GM18867 (cell line): ENCODE results near the gene CAVIN2.
"Not testable (repeated sequence)": the region's sequence is repeated elsewhere in the genome, so short reads cannot be mapped to it uniquely, and the experiment has no call there.

Experiments used
- ATAC-seq: cut with Tn5 transposase; IDR thresholded peaks from one replicate; pipeline ENCODE4 v1.9.1; 2021; ENCODE audit warnings: mild to moderate bottlenecking, moderate library complexity; ENCODE audit not compliant: unreplicated experiment

The CAVIN2 gene

GRCh38 chr2:191806396-191806795, 40.5 kb downstream of the CAVIN2 start:
- ATAC-seq: no peak

- no peak for ATAC-seq
These were observed 42.1 kb downstream of the CAVIN2 start for GRCh38 chr2:191804766-191805165.

GRCh38 chr2:191803007-191803406, 43.9 kb downstream of the CAVIN2 start:
- ATAC-seq: no peak

DNA sequence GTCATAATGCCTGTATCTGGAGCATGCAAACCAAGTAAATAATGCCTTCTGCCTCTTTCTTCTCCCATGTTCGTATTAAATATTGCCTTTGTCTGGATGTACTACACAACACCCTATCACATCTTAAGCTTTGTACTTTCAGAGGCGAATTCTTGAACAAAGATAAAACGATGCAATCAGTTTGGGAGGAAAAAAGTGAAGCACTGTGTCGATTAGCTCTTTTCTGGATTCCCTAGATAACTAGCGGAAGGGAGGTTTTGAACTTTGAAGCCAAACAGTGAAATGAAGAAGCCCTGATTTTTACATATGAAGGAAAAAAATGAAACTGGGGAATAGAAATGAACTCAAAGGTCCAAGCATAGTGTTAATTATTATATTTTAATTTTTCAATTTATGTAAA, 44.7 kb downstream of the CAVIN2 start:
- ATAC-seq: no peak

DNA sequence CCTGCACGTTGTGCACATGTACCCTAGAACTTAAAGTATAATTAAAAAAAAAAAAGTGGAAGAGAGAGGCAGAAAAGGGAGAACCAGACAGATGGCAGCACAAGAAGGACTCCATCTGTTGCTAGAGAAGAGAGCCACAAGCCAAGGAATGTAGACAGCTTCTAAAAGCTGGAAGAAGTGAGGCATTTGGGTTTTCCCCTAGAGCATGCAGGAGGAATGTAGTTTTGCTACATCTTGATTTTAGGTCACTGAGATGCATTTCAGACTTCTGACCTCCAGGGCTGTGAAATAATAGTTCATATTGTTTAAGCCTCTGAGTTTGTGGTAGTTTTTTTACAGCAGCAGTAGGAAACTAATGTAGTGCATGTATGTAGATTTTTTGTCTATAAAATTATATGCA, 46.0 kb downstream of the CAVIN2 start:
- ATAC-seq: no peak

GRCh38 chr2:191799526-191799925, 47.4 kb downstream of the CAVIN2 start:
- no peak for ATAC-seq

GRCh38 chr2:191797942-191798876, 48.7 kb downstream of the CAVIN2 start:
- ATAC-seq: no peak

GRCh38 chr2:191797500-191797899, 49.4 kb downstream of the CAVIN2 start:
- ATAC-seq: no peak

DNA sequence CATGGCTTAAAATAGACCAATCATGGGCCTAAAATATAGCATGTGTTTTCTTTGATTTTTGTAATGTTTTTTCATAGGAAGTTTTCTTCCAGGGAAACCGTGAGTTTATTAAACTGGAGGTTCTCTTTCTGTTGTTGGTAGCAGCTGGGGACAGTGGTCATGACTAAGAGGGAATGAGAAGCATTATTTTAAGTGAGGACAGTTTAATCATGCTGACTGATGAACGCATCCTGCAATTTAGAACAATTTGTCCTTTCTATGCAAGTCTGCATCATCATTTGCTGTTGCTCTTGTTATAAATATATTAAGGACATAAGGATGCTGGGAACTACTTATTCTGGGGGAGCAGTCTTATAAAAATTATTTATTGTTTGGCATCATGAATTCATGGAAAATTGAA, 51.2 kb downstream of the CAVIN2 start:
- no peak for ATAC-seq

GRCh38 chr2:191791953-191792560, 54.8 kb downstream of the CAVIN2 start:
- peak; percentile 46 for ATAC-seq

- ATAC-seq: no peak
These were observed 56.2 kb downstream of the CAVIN2 start for GRCh38 chr2:191790737-191791136.

GRCh38 chr2:191789796-191790195, 57.1 kb downstream of the CAVIN2 start:
- ATAC-seq: no peak

DNA sequence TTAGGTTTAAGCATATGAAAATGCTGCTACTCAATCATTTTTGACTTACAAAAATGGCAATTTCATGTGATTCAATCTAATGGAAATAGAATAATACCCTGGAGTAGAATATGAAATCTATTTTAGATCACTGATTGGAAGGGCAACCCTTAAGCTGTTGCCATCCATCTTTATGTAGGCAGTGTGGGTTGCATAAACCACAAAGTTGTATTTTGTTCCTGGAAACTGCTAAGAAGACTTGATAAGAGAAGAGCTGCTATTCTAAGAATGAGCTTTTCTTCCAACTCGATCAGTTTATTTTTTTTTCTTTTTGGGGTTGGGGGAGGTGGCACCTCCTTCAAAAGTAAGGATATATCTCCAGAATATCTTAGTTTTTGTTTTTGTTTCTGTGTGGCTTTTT, 60.2 kb downstream of the CAVIN2 start:
- ATAC-seq: no peak

DNA sequence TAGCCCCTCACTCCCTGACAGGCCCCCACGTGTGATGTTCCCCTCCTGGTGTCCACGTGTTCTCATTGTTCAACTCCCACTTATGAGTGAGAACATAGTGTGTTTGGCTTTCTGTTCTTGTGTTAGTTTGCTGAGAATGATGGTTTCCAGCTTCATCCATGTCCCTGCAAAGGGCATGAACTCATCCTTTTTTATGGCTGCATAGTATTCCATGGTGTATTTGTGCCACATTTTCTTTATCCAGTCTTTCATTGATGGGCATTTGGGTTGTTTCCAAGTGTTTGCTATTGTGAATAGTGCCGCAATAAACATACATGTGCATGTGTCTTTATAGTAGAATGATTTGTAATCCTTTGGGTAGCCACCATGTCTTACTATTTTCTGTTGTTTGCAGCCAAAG, 61.2 kb downstream of the CAVIN2 start:
- not testable (repeated sequence) for ATAC-seq
